NOMO-1 treated with dmso at 0.1 percent for 144 hours (cell line): ENCODE data around the gene CX3CR1.

Experiments
- DNase-seq: peaks from one replicate; lab custom pipeline; 2025; ENCODE audit not compliant: unreplicated experiment; lab: John Stamatoyannopoulos, UW

The CX3CR1 gene

GRCh38 chr3:39226106-39226741 is 53.6 kb downstream of the CX3CR1 start:
- peak; percentile 50 for DNase-seq

GRCh38 chr3:39224288-39224687 is 55.5 kb downstream of the CX3CR1 start:
- no peak for DNase-seq

GRCh38 chr3:39222939-39223338 is 56.9 kb downstream of the CX3CR1 start:
- no peak for DNase-seq

- DNase-seq = no peak
These were observed 57.4 kb downstream of the CX3CR1 start for GRCh38 chr3:39222462-39222861.

GRCh38 chr3:39221141-39221530 is 58.7 kb downstream of the CX3CR1 start:
- no peak for DNase-seq

- peak; percentile 65 for DNase-seq
These were observed 59.3 kb downstream of the CX3CR1 start for GRCh38 chr3:39220407-39221140.

- no peak for DNase-seq
These were observed 60.1 kb downstream of the CX3CR1 start for GRCh38 chr3:39219702-39220101.

- peak; percentile 86 for DNase-seq
These were observed 63.6 kb downstream of the CX3CR1 start for GRCh38 chr3:39216176-39216790.

- no peak for DNase-seq
These were observed 66.2 kb downstream of the CX3CR1 start for GRCh38 chr3:39213613-39214012.
